Endothelial cell of umbilical vein (primary cell): ENCODE results near the gene GDPD3. TPM values are rescaled to one million over a fixed set of nuclear protein-coding genes. Genes with fewer than 3 reads are reported as not detected.

ENCODE experiments used
- BruUV-seq: library from RNA; stranded (reverse); fragments of 400-500 nt; replicated peaks from 2 replicates; lab custom pipeline; 2021; lab: Mats Ljungman, UMichigan
- CTCF ChIA-PET: fragments of 300-600, 350-600 bp; sonication (Branson Sonifier 250); formaldehyde crosslinking; loops from one replicate; lab custom pipeline; 2021; ENCODE audit warnings: antibody characterized with exemption, inconsistent platforms; lab: Charles Lee
- POLR2A ChIA-PET: fragments of 300-600, 350-600 bp; sonication (Branson Sonifier 250); formaldehyde crosslinking; loops from one replicate; lab custom pipeline; 2021; ENCODE audit warnings: antibody characterized with exemption, inconsistent platforms; lab: Charles Lee
- DNase-seq: peaks from one replicate; pipeline ENCODE4 v3.0.0-alpha.2; 2011; ENCODE audit warnings: low read depth, low spot score
- FAIRE-seq: peaks from 2 replicates; lab custom pipeline; 2011; peaks lifted over from hg19 to GRCh38; lab: Jason Lieb, UNC
- H2AFZ ChIP-seq: 2 replicates; pipeline ENCODE4 v1.6.0; 2012; ENCODE audit warnings: low read depth, low read length, control low read depth, inconsistent platforms
- H3K27ac ChIP-seq: 2 replicates; pipeline ENCODE4 v1.5.1; 2011; ENCODE audit warnings: low read depth, mild to moderate bottlenecking, control low read depth, low read length, moderate library complexity; ENCODE audit not compliant: insufficient read depth
- H3K27me3 ChIP-seq, 2 experiments: 2 replicates each; pipeline versions ENCODE4 v1.6.0 to v1.6.1; 2011; ENCODE audit warnings: low read length in 2 of 2, mixed read lengths in 1 of 2; ENCODE audit not compliant: control insufficient read depth in 2 of 2, insufficient read depth in 2 of 2
- H3K36me3 ChIP-seq, 2 experiments: 2 replicates in 1 of 2; 3 replicates in 1 of 2; pipeline ENCODE4 v1.5.1; 2011; ENCODE audit warnings: low read length in 2 of 2, mild to moderate bottlenecking in 1 of 2, moderate library complexity in 1 of 2; ENCODE audit not compliant: control insufficient read depth in 2 of 2, insufficient read depth in 2 of 2; ENCODE audit errors: extremely low read depth in 1 of 2
- H3K4me1 ChIP-seq: 3 replicates; pipeline ENCODE4 v1.5.1; 2011; ENCODE audit warnings: mild to moderate bottlenecking, low read length; ENCODE audit not compliant: control insufficient read depth, insufficient read depth; ENCODE audit errors: extremely low read depth
- H3K4me2 ChIP-seq: 2 replicates; pipeline ENCODE4 v1.6.1; 2011; ENCODE audit warnings: low read length, control low read depth, mixed read lengths; ENCODE audit not compliant: insufficient read depth
- H3K4me3 ChIP-seq, 3 experiments: fragments of 200-600 bp in 1 of 3; sonication (generic), shearing (Covaris generic) in 1 of 3; replicated peaks in 1 of 3; 2 replicates each; pipeline ENCODE4 v1.5.1; 2011 to 2016; ENCODE audit warnings: control low read depth in 3 of 3, low read length in 3 of 3, mild to moderate bottlenecking in 2 of 3, inconsistent platforms in 1 of 3, low read depth in 1 of 3, moderate library complexity in 1 of 3; ENCODE audit not compliant: insufficient read depth in 1 of 3
- H3K79me2 ChIP-seq: 2 replicates; pipeline ENCODE4 v1.6.0; 2012; ENCODE audit warnings: low read length, inconsistent platforms; ENCODE audit not compliant: control insufficient read depth, insufficient read depth
- H3K9ac ChIP-seq: replicated peaks from 2 replicates; pipeline ENCODE3; 2011; ENCODE audit warnings: low read length, control low read depth; ENCODE audit not compliant: insufficient read depth; ENCODE audit errors: extremely low read depth
- H3K9me1 ChIP-seq: replicated peaks from 3 replicates; pipeline ENCODE4 v1.6.0; 2011; ENCODE audit warnings: mild to moderate bottlenecking, low read length; ENCODE audit not compliant: control insufficient read depth, insufficient read depth; ENCODE audit errors: extremely low read depth
- H3K9me3 ChIP-seq: replicated peaks from 2 replicates; pipeline ENCODE4 v1.5.1; 2012; ENCODE audit warnings: low read length, inconsistent platforms; ENCODE audit not compliant: control insufficient read depth, insufficient read depth
- H4K20me1 ChIP-seq: replicated peaks from 2 replicates; pipeline ENCODE3; 2011; ENCODE audit warnings: mild to moderate bottlenecking, low read length; ENCODE audit not compliant: control insufficient read depth, insufficient read depth; ENCODE audit errors: extremely low read depth
- EZH2 ChIP-seq: IDR thresholded peaks from 2 replicates; pipeline ENCODE4 v1.6.1; 2012; ENCODE audit warnings: borderline replicate concordance, low read depth, mild to moderate bottlenecking, moderate library complexity, low read length, inconsistent platforms; ENCODE audit not compliant: severe bottlenecking
- FOS ChIP-seq: IDR thresholded peaks from 2 replicates; pipeline ENCODE4 v1.6.1; 2011; ENCODE audit warnings: mild to moderate bottlenecking, low read length, moderate library complexity, borderline replicate concordance; ENCODE audit not compliant: insufficient read depth
- GATA2 ChIP-seq: IDR thresholded peaks from 2 replicates; pipeline ENCODE4 v1.7.0; 2011; ENCODE audit warnings: low read depth, mild to moderate bottlenecking, moderate library complexity, mixed read lengths, low read length; ENCODE audit not compliant: insufficient read length, insufficient read depth
- JUN ChIP-seq: IDR thresholded peaks from 2 replicates; pipeline ENCODE4 v1.6.1; 2011; ENCODE audit warnings: borderline replicate concordance, low read depth; ENCODE audit not compliant: insufficient read length, insufficient read depth
- MYC ChIP-seq: IDR thresholded peaks from one replicate; pipeline ENCODE4 v1.6.1; 2011; ENCODE audit warnings: mild to moderate bottlenecking, low read depth, low read length
- POLR2A ChIP-seq: IDR thresholded peaks from 2 replicates; pipeline ENCODE4 v1.6.1; 2012; ENCODE audit warnings: low read depth, mild to moderate bottlenecking, control low read depth, low read length
- POLR2AphosphoS5 ChIP-seq: IDR thresholded peaks from 2 replicates; pipeline ENCODE4 v1.6.1; 2012; ENCODE audit warnings: low read depth, mild to moderate bottlenecking, control low read depth, low read length, moderate library complexity; ENCODE audit not compliant: insufficient read depth
- dilution Hi-C: fragments of 300-500 bp; cut with MboI; formaldehyde crosslinking; loops from one replicate; pipeline ENCODE4 v1.15.0; 2019; ENCODE audit warnings: low sequenced_read_pairs; ENCODE audit not compliant: extremely low pct_ligation_motif_present
- intact Hi-C: fragments of 100-400 bp; cut with micrococcal nuclease; formaldehyde crosslinking; loops from one replicate; pipeline ENCODE4 v1.10.0; 2022
- polyA plus RNA-seq, 4 experiments: library from polyadenylated mRNA; depleted of rRNA in 3 of 4; stranded (reverse) in 3 of 4; unstranded in 1 of 4; fragments of >200 nt; gene quantifications; 2 replicates each; pipeline versions ENCODE4 v1.2.1 to v1.2.3, GENCODE V29; 2011 to 2012; ENCODE audit warnings: missing spikeins in 1 of 4
- total RNA-seq: library from RNA; stranded (reverse); gene quantifications from 2 replicates; pipeline ENCODE4 v1.2.3, GENCODE V29; 2021
- TF ChIP-seq, protein P1 (sequence below): IDR thresholded peaks from 2 replicates; pipeline ENCODE4 v1.6.1; 2011; ENCODE audit not compliant: insufficient read depth, insufficient read length
- TF ChIP-seq, protein P2 (sequence below), 2 donors: IDR thresholded peaks; 1 replicate in 1 of 2; 2 replicates in 1 of 2; pipeline ENCODE4 v1.5.1; 2011; ENCODE audit warnings: low read length in 2 of 2, mild to moderate bottlenecking in 2 of 2, moderate library complexity in 2 of 2, control low read depth in 1 of 2, inconsistent platforms in 1 of 2, low read depth in 1 of 2; ENCODE audit not compliant: insufficient read depth in 1 of 2; ENCODE audit errors: extremely low read depth in 1 of 2

Gene GDPD3
- total and polyA plus RNA-seq, 2 donors (not counting 3 experiments of a cell fraction or from before 2014, with no cell fraction given) = 8.0 to 18.6 TPM

DNA sequence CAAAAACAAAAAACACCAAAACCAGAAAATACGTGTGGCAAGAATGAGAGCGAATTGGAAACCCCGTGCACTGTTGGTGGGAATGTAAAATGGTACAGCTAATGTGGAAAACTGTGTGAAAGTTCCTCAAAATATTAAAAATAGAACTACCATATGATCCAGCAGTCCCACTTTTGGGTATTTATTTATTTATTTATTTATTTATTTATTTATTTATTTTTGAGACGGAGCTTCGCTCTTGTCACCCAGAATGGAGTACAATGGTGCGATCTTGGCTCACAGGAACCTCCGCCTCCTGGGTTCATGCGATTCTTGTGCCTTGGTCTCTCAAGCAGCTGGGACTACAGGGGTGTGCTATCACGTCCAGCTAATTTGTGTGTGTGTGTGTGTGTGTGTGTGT lies 39.2 kb upstream of the GDPD3 start:
- Histone ChIP-seq H3K27ac (no peak overlapping the region), H4K20me1 (no peaks in the 10 kb centered on the region), H3K4me1 (no peaks in the 10 kb centered on the region), H3K36me3 (no peaks in the 10 kb centered on the region), H3K27me3 (no peaks in the 10 kb centered on the region), H3K4me2 (no peak overlapping the region), H3K4me3 (no peak overlapping the region), H3K79me2 (no peaks in the 10 kb centered on the region), H2AFZ (no peak overlapping the region), H3K9ac (no peak overlapping the region), H3K9me3 (no peaks in the 10 kb centered on the region), H3K9me1 (no peaks in the 10 kb centered on the region)
- ChIA-PET CTCF (interaction anchor here (0.5 kb wide), 1 partner anchor 877 kb away, joined by 3 read pairs; no protein-coding TSS in a partner anchor), POLR2A (no interaction called here)
- no peak for TF ChIP-seq JUN
- intact Hi-C loops = no loop called here
- FAIRE-seq (no peak), DNase-seq (no peak)
- BruUV-seq = no TSS peak
- dilution Hi-C loops = no loop called here

DNA sequence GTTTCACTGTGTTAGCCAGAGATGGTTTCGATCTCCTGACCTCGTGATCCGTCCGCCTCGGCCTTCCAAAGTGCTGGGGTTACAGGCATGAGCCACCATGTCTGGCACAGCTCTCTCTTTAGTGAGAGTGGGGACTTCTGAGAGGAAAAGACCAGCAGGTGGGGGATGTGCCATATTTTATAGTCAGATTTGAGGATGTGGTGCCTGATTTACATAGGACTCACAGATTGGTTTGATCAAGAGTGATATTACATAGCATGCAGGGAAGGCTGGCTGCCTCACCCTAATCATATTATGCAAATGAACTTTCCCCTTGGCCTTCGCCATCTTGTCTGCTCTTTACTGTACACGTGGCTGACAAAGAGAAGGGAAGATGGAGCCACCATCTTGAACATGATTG lies 37.8 kb upstream of the GDPD3 start:
- Histone ChIP-seq H3K4me3 (no peak overlapping the region), H2AFZ (no peak overlapping the region), H3K4me2 (no peak overlapping the region), H3K9me1 (no peaks in the 10 kb centered on the region), H3K9ac (no peak overlapping the region), H3K36me3 (no peaks in the 10 kb centered on the region), H3K9me3 (no peaks in the 10 kb centered on the region), H3K27ac (no peak overlapping the region), H3K27me3 (no peaks in the 10 kb centered on the region), H3K4me1 (no peaks in the 10 kb centered on the region), H3K79me2 (no peaks in the 10 kb centered on the region), H4K20me1 (no peaks in the 10 kb centered on the region)
- dilution Hi-C loops = no loop called here
- TF ChIP-seq EZH2 (no peak), POLR2AphosphoS5 (no peak), GATA2 (no peak), MYC (no peak), POLR2A (no peak), JUN (no peak), FOS (no peak)
- TF ChIP-seq, protein P1, sequence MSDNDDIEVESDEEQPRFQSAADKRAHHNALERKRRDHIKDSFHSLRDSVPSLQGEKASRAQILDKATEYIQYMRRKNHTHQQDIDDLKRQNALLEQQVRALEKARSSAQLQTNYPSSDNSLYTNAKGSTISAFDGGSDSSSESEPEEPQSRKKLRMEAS = no peak
- TF ChIP-seq, protein P2, sequence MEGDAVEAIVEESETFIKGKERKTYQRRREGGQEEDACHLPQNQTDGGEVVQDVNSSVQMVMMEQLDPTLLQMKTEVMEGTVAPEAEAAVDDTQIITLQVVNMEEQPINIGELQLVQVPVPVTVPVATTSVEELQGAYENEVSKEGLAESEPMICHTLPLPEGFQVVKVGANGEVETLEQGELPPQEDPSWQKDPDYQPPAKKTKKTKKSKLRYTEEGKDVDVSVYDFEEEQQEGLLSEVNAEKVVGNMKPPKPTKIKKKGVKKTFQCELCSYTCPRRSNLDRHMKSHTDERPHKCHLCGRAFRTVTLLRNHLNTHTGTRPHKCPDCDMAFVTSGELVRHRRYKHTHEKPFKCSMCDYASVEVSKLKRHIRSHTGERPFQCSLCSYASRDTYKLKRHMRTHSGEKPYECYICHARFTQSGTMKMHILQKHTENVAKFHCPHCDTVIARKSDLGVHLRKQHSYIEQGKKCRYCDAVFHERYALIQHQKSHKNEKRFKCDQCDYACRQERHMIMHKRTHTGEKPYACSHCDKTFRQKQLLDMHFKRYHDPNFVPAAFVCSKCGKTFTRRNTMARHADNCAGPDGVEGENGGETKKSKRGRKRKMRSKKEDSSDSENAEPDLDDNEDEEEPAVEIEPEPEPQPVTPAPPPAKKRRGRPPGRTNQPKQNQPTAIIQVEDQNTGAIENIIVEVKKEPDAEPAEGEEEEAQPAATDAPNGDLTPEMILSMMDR (IDR thresholded peaks at IDR 0.05; ENCODE audit: extremely low read depth in 1 of 2, insufficient read depth in 1 of 2, low read depth in 1 of 2, low read length in 2 of 2) = no peak
- no peak for FAIRE-seq
- intact Hi-C loops = no loop called here
- ChIA-PET POLR2A (no interaction called here), CTCF (no interaction called here)
- BruUV-seq = no TSS peak
- no peak for DNase-seq
